Activated T-cell treated with anti-CD3 and anti-CD28 coated beads, Interleukin-2, amount 50 U/mL, for 72 hours (primary cell): ENCODE measurements around the gene CLEC12A. TPM values are rescaled to one million over a fixed set of nuclear protein-coding genes. Genes with fewer than 3 reads are reported as not detected.

ENCODE experiments used
- ATAC-seq, 2 donors: fragments of 150-1000 bp; cut with Tn5 transposase; replicated peaks in 1 of 2; 2 replicates each; pipeline ENCODE4 v1.10.0; 2021; ENCODE audit warnings: moderate library complexity in 2 of 2, mild to moderate bottlenecking in 1 of 2
- DNase-seq, 2 donors: peaks; one replicate each; pipeline ENCODE4 v3.0.0; 2021 to 2022; ENCODE audit warnings: mixed read lengths in 1 of 2
- H3K27ac Mint-ChIP-seq: one replicate; pipeline ENCODE4 v1.8.0; 2022; ENCODE audit warnings: mild to moderate bottlenecking, moderate library complexity, mixed read lengths
- H3K27me3 Mint-ChIP-seq: one replicate; pipeline ENCODE4 v1.8.0; 2022; ENCODE audit warnings: low read depth, mixed read lengths
- H3K36me3 Mint-ChIP-seq, 2 donors: one replicate each; pipeline ENCODE4 v1.8.0; 2022; ENCODE audit warnings: mixed read lengths in 2 of 2, mild to moderate bottlenecking in 1 of 2; ENCODE audit not compliant: insufficient read depth in 2 of 2
- H3K4me1 Mint-ChIP-seq: one replicate; pipeline ENCODE4 v1.8.0; 2022; ENCODE audit warnings: low read depth, mixed read lengths
- H3K4me3 Mint-ChIP-seq, 2 donors: one replicate each; pipeline ENCODE4 v1.8.0; 2022; ENCODE audit warnings: mild to moderate bottlenecking in 2 of 2, mixed read lengths in 2 of 2, moderate library complexity in 2 of 2
- H3K9me3 Mint-ChIP-seq, 2 donors: one replicate each; pipeline ENCODE4 v1.8.0; 2022; ENCODE audit warnings: mixed read lengths in 2 of 2
- total RNA-seq, 2 donors: library from RNA; stranded (reverse); gene quantifications; one replicate each; pipeline ENCODE4 v1.2.3, GENCODE V29; 2022

The CLEC12A gene
- total RNA-seq, result under 1 TPM in 1 of 2 donors, not detected in 1; 0.16 TPM

DNA sequence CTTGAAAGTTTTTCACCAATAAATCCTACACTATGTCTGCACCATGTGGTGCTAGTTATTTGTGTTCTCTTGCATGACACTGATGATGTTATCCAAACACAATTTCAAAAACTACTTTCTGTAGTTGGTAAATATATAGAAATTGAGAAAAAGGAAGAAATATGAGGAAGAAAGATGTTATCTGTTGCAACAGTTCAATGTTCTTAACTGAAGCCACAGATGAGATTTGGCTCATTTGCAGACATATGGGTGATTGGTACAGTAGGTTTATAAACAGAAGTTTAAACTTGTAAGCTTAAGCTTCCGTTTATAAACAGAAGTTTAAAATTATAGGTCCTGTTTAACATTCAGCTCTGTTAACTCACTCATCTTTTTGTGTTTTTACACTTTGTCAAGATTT is at the start of gene CLEC12A:
Gene CLEC12A, plus strand, starts transcription at position 229 of the 400 bp plus-strand sequence. CDS start 188 bp downstream, outside the sequence.
- H3K27me3 Mint-ChIP-seq, result no peaks in the 10 kb centered on the region
- no peak within 1 kb of the TSS for H3K27ac Mint-ChIP-seq
- no peak for ATAC-seq
- no peak for DNase-seq
- H3K36me3 Mint-ChIP-seq, result peaks cover 5 to 6% of the 10 kb centered on the region in 2 donors
- H3K4me3 Mint-ChIP-seq, result no peak within 1 kb of the TSS
- H3K4me1 Mint-ChIP-seq, result no peaks in the 10 kb centered on the region
- peaks cover 2 to 4% of the 10 kb centered on the region in 2 donors for H3K9me3 Mint-ChIP-seq

DNA sequence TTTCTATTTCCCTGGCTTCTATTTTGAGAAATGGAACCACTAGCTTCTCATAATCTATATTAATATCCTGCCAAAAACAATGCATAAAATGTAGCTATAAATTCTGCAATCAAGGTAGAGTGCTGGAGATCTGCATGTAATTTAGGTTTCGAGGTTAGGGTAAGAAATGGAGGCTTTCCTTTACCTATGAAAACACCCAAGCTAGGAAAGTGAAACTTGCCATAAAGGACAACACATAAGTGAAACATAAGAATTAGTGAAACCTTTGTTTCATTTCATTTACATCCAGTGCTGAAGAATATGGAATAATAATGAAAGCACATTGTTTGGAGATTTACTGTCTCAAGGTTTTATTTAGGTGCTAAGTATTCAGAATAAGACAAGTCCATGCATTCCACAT is 48.8 kb upstream of the CLEC12A start:
- H3K36me3 Mint-ChIP-seq, result no peaks in the 10 kb centered on the region
- no peak for ATAC-seq
- no peak overlapping the region for H3K27ac Mint-ChIP-seq
- H3K4me3 Mint-ChIP-seq, result no peak overlapping the region
- no peak for DNase-seq
- peaks cover 17% of the 10 kb centered on the region for H3K4me1 Mint-ChIP-seq
- H3K27me3 Mint-ChIP-seq, result no peaks in the 10 kb centered on the region
- H3K9me3 Mint-ChIP-seq, result peaks cover 0 to 7% of the 10 kb centered on the region in 2 donors

DNA sequence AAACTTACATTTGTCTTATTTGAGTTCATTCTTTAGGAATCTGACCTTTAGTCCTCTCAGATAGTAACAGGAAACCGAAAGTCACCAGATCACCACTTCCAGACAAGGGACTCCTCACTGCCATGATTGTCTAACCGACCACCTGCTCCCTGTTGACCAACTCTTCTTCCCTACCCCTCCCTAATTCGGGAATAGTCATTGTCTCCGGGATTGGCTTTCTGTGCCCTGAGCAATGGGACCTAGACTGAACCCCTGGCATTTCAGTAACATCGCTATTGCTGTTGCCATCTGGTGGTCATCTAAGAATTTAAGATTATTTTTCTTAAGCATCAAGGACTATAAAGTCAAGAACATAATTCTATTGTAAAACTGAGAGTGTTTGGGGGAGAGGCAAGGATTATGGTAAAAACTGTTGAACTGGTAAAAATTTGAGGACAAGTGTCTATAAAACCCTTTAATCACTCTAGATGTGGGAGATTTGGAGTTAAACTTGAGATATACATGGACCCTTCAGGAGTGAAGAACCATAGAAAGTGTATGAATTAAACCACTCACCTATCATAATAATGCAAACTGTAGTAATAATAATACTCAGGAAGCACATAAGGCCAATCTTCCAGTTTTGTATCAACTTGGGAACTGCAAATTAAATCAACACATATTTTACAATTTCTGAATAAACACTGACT is 45.4 kb upstream of the CLEC12A start:
- DNase-seq, result peak; percentile 1 to 19
- no peaks in the 10 kb centered on the region for H3K36me3 Mint-ChIP-seq
- no peaks in the 10 kb centered on the region for H3K9me3 Mint-ChIP-seq
- no peaks in the 10 kb centered on the region for H3K27me3 Mint-ChIP-seq
- peaks cover 23% of the 10 kb centered on the region for H3K4me1 Mint-ChIP-seq
- H3K4me3 Mint-ChIP-seq, result peak overlapping the region; percentile 64 to 79
- ATAC-seq, result peak; percentile 34 to 44
- peak overlapping the region; percentile 18 for H3K27ac Mint-ChIP-seq

DNA sequence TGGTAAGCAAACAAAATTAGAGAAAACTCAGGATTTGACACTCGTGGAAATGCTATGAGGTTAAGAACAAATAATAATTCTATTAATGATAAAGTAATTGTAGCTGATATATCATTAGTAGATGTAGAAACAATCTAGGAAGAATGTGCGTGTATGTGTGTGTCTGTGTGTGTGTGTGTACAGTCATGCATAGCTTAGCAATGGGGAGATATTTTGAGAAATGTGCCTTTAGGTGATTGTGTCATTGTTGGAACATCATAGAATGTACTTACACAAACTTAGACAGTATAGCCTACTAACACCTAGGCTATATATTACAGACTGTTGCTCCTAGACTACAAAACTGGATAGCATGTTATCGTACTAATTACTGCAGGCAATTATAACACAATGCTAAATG is 44.3 kb upstream of the CLEC12A start:
- Mint-ChIP-seq H3K4me1 (peaks cover 23% of the 10 kb centered on the region), H3K9me3 (no peaks in the 10 kb centered on the region), H3K27ac (no peak overlapping the region), H3K27me3 (no peaks in the 10 kb centered on the region), H3K4me3 (no peak overlapping the region), H3K36me3 (no peaks in the 10 kb centered on the region)
- DNase-seq (no peak), ATAC-seq (no peak)

DNA sequence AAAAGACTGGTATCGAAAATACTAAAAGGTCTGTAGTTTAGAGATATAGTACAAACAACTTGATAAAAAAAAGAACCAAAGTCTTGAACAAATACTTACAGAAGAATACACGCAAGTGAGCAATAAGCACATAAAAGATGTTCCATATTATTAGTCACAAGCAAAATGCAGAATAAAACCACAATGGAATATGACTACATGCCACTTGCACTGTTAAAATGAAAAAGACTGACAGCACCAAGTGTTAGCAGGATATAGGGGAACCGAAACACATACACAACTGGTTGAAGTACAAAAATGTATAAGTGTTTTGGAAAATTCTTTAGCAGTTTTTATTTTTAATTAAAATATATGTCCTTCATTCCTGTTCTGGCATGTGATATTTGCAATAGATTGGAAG is 42.6 kb upstream of the CLEC12A start:
- H3K4me1 Mint-ChIP-seq, result peaks cover 15% of the 10 kb centered on the region
- H3K9me3 Mint-ChIP-seq, result no peaks in the 10 kb centered on the region
- H3K36me3 Mint-ChIP-seq, result no peaks in the 10 kb centered on the region
- H3K27ac Mint-ChIP-seq, result no peak overlapping the region
- DNase-seq, result no peak
- ATAC-seq, result no peak
- peaks cover 9% of the 10 kb centered on the region for H3K27me3 Mint-ChIP-seq
- H3K4me3 Mint-ChIP-seq, result no peak overlapping the region

DNA sequence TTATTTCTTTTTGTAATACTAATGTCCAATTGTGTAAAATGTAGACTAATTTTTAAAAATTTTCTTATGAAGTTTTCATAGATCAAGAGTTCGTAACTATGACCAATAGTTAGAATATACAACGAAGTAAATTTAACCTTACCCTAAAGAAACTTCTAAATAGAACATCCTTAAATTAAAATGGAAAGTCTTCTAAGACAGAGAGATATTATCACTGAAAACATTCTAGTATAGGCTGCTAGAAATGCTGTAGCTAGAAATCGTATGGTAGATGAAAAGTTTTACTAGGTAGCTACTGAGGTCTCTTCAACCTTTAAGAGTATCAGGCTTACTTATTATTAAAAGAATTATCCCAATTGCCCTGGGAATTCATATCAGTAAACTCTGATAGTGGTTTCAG is 40.0 kb upstream of the CLEC12A start:
- DNase-seq (no peak), ATAC-seq (no peak)
- Mint-ChIP-seq H3K36me3 (no peaks in the 10 kb centered on the region), H3K9me3 (no peaks in the 10 kb centered on the region), H3K27me3 (peaks cover 16% of the 10 kb centered on the region), H3K4me1 (peaks cover 6% of the 10 kb centered on the region), H3K27ac (no peak overlapping the region), H3K4me3 (no peak overlapping the region)

DNA sequence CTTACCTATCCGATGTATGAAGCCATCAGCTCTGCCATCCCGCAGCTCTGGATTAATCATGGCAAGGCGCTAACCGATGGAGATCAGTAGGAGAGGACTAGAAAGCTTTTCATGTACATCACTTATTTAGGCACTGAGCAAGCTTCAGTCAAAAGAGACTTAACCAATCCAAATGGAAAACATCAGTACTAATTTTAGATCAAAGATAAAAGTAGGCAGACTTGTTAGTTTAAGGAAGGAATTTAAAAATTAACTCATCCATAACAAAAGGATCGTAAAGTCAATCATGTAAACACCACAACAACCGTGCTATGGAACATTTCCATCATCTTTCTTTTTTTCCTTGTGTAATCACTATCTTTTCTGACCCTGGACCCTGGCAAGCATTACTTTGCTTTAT is 38.9 kb upstream of the CLEC12A start, which contains the start of gene CLEC2A:
Gene CLEC2A, minus strand, starts transcription at position 101 of the 400 bp plus-strand sequence. Its CDS starts 41 bp downstream, at position 60.
- H3K27ac Mint-ChIP-seq, result no peak within 1 kb of the TSS
- no peak for ATAC-seq
- no peak within 1 kb of the TSS for H3K4me3 Mint-ChIP-seq
- peaks cover 6% of the 10 kb centered on the region for H3K4me1 Mint-ChIP-seq
- H3K36me3 Mint-ChIP-seq, result no peaks in the 10 kb centered on the region
- no peak for DNase-seq
- H3K27me3 Mint-ChIP-seq, result peaks cover 16% of the 10 kb centered on the region
- no peaks in the 10 kb centered on the region for H3K9me3 Mint-ChIP-seq

DNA sequence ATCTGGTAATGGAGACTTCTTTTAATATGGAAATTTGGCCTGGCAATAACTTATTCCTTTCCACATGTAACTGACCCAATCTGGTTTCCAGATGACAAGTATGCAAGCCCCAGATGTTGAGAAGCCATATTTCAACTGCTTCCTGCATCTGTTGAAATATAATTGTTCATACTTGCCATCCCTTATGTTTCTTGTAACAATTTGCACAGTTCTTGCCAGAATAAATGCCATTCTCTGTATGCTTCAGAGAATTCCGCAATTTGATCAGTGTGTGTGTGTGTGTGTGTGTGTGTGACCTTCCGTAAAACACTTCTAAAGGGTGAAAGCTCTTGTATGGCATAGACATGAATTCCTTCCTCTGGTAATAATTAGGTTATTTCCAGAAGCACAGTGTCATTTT is 37.3 kb upstream of the CLEC12A start:
- no peak overlapping the region for H3K4me3 Mint-ChIP-seq
- peaks cover 16% of the 10 kb centered on the region for H3K27me3 Mint-ChIP-seq
- H3K4me1 Mint-ChIP-seq, result no peaks in the 10 kb centered on the region
- no peak for ATAC-seq
- H3K36me3 Mint-ChIP-seq, result no peaks in the 10 kb centered on the region
- DNase-seq, result no peak
- H3K27ac Mint-ChIP-seq, result no peak overlapping the region
- H3K9me3 Mint-ChIP-seq, result no peaks in the 10 kb centered on the region

DNA sequence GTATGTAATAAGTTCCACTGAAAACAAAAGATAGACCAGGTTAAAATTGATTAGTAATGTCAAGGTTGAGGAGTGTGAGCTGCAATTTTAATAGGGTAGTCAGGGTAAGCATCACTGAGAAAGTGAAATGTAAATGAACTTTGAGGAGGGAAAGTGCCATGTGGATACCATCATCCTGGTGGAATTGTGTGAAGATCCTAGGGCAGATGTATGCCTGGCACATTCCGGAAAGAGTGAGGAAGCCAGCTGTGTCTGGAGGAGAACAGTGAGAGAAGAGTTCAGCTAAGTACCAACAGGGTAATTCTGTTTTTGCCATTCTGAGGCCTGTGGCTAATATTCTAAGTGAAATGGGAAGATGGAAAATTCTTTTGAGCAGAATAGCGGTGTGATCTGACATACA is 36.2 kb upstream of the CLEC12A start:
- ATAC-seq, result no peak
- H3K9me3 Mint-ChIP-seq, result no peaks in the 10 kb centered on the region
- no peak for DNase-seq
- peaks cover 16% of the 10 kb centered on the region for H3K27me3 Mint-ChIP-seq
- no peak overlapping the region for H3K4me3 Mint-ChIP-seq
- no peaks in the 10 kb centered on the region for H3K36me3 Mint-ChIP-seq
- no peak overlapping the region for H3K27ac Mint-ChIP-seq
- no peaks in the 10 kb centered on the region for H3K4me1 Mint-ChIP-seq

DNA sequence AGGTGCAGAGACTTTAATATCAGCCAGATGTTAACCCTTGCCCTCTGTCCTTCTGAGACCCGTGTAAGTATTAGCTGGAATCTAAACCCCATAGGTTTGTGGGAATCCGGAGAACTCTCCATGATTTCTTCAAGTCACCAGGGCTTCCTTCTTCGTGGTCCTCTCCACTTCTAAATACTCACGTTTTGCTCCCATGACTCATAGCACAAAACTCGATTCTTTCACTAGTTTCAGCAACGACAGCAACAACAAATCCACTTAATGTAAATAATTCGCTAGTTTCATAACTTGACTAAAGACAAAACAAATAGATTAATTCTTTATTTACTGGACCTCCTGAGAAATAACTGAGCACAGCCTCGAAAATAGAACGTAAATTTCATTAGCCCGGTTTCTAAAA is 34.6 kb upstream of the CLEC12A start:
- H3K4me1 Mint-ChIP-seq, result no peaks in the 10 kb centered on the region
- no peaks in the 10 kb centered on the region for H3K9me3 Mint-ChIP-seq
- DNase-seq, result no peak
- H3K27me3 Mint-ChIP-seq, result peaks cover 16% of the 10 kb centered on the region
- no peak overlapping the region for H3K4me3 Mint-ChIP-seq
- no peak overlapping the region for H3K27ac Mint-ChIP-seq
- ATAC-seq, result no peak
- H3K36me3 Mint-ChIP-seq, result no peaks in the 10 kb centered on the region

DNA sequence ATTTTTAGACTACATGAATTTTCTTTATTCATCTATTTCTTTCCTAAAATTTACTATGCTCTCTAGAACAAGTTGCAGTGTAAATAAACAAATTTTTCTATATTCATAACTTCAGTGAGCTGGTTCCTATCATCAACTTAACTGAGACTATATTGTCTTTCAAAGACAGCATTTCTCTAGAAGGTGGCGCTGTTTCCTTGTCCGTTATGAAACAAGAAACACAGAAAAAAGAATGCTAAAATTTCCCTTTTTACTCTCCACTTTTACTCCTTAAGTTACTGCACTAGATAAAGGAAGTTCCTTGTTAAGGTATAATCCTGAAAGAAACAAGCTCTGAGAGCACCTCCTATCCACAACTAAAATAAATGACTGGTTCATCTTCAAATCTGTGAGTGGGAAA is 30.8 kb upstream of the CLEC12A start:
- ATAC-seq, result no peak
- DNase-seq, result no peak
- H3K27me3 Mint-ChIP-seq, result no peaks in the 10 kb centered on the region
- peaks cover 7% of the 10 kb centered on the region for H3K4me1 Mint-ChIP-seq
- H3K36me3 Mint-ChIP-seq, result no peaks in the 10 kb centered on the region
- H3K27ac Mint-ChIP-seq, result no peak overlapping the region
- H3K9me3 Mint-ChIP-seq, result no peaks in the 10 kb centered on the region
- H3K4me3 Mint-ChIP-seq, result no peak overlapping the region

DNA sequence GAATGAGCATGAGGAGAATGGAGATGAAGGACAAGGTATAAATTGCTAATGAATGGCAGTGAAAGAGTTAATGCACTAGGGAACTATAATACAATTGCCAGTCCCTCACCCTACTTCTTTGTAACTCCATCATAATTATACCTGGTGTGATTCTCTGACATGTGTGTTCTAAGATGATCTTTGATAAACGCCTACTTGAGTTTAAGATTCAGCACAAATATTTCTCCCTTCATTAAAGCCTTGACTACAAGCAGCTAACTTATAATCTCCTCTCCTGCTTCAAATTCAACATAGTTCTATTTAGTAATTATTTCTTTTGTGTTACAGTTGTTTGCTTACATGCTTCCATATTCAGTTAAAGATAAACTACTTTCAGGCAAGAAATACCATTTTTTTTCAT is 29.4 kb upstream of the CLEC12A start:
- Mint-ChIP-seq H3K27me3 (no peaks in the 10 kb centered on the region), H3K4me3 (no peak overlapping the region), H3K27ac (no peak overlapping the region)

DNA sequence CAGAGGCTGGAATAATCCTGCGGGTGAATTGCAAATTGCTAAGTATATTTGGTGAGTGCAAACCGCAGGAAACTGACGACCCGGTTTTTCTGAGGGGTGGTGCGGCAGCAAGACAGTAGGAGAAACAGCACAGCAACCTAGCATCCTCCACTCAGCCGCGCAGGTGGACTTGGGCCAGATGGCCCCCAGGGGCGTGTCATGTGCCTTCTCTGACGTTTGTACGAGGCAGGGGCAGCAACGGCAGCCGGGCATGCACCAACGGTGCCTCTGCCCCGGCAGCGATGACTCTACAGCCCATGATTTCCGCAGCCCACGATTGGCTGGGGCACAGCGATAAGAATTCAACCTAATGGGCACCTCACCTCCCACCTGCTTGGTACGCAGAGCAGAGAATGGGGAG is 28.0 kb upstream of the CLEC12A start:
- Mint-ChIP-seq H3K4me3 (peak overlapping the region; percentile 61 to 79), H3K27ac (no peak overlapping the region)
- peak in 1 of 2 donors; percentile 21 for DNase-seq

More for the DNA sequence above, 29.4 kb upstream of the CLEC12A start:
- ATAC-seq (no peak), DNase-seq (no peak)
- Mint-ChIP-seq H3K4me1 (peaks cover 7% of the 10 kb centered on the region), H3K9me3 (no peaks in the 10 kb centered on the region), H3K36me3 (no peaks in the 10 kb centered on the region)

DNA sequence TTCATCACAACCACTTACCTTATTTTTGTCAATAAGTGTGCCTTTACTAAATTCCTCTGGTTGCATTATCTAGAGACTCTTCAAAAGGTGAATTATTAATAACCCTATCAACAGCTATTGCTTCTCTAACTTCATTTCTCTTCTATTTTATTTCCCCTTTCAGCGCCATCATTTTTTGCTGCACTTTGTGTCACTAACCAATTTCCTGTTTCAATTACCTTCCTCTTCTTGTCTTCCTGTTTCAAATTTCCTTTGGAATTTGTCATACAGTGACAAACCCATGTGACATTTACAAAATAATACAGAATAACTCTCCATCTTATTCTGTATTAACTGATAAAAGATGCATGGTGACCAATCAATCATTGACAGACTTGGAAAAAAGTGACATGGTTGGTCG is 26.8 kb upstream of the CLEC12A start:
- Mint-ChIP-seq H3K4me3 (no peak overlapping the region), H3K4me1 (peaks cover 26% of the 10 kb centered on the region)
- no peak for ATAC-seq

More for the DNA sequence above, 28.0 kb upstream of the CLEC12A start:
- no peaks in the 10 kb centered on the region for H3K36me3 Mint-ChIP-seq
- no peaks in the 10 kb centered on the region for H3K9me3 Mint-ChIP-seq
- H3K4me1 Mint-ChIP-seq, result peaks cover 14% of the 10 kb centered on the region
- no peaks in the 10 kb centered on the region for H3K27me3 Mint-ChIP-seq
- peak; percentile 62 to 72 for ATAC-seq

More for the DNA sequence above, 26.8 kb upstream of the CLEC12A start:
- Mint-ChIP-seq H3K9me3 (no peaks in the 10 kb centered on the region), H3K27ac (no peak overlapping the region), H3K36me3 (no peaks in the 10 kb centered on the region), H3K27me3 (no peaks in the 10 kb centered on the region)
- no peak for DNase-seq
